GM19238 (cell line): ENCODE results near the gene PURA.

Experiments
- DNase-seq: peaks from one replicate; pipeline ENCODE4 v3.0.0; 2011; ENCODE audit warnings: low spot score; ENCODE audit not compliant: insufficient read length

Gene PURA

GRCh38 chr5:140109759-140110645, 3.9 kb upstream of the PURA start:
- DNase-seq, result no peak

DNA sequence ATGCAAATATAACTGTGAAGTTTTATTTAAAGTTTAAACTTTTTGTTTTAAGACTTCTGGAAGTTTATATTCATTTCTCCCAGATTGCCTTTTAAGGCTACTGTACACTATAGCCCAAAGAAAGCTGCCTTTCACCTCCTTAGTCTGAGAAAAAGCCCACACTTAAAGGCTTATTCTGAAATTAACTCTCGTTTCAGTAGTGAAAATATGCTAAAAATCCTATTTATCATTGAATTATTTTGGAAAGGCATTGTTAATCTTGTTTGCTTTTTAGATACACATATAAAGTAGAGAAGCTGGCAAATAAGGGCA, 3.3 kb upstream of the PURA start:
- DNase-seq, result no peak

DNA sequence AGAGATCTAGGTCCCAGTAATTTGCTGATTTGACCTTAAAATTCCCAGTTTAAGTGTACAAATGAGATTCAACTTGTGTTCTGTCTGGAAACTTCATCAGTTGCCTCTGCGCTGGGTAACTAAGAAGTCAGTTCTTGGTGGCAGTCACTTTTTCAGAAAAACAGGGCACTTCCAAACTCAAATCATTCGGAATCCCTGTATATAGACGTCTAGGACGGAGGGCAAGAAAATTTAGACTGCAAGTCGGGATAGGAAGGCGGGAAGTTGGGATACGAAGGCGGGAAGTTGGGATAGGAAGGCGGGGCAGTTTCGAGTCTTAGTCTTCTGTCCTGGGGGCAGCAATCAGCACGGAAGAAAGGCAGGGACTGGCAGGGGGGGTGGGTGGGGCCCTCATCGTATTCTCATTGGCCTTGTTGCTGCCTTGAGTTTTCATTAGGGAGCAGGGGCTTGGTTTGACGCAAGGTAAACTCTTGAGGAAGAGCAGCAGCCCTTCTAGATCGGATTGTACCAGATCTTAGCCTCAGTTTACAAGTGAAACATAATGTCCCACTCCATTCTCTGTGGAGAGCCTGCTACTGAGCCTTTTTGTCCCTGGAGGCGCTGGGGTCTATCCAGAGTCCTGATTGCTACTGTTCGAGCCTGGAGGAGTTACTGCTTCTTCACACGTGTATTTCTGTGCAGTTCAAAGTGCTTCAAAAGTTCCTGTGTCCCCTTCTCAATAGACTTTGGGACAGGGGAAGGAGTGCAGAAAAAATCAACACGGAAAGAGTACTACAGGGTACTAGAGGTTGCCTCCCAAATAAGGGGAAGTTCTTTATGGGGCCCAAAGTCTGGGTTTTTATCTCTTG, 2.7 kb upstream of the PURA start:
- DNase-seq, result no peak

DNA sequence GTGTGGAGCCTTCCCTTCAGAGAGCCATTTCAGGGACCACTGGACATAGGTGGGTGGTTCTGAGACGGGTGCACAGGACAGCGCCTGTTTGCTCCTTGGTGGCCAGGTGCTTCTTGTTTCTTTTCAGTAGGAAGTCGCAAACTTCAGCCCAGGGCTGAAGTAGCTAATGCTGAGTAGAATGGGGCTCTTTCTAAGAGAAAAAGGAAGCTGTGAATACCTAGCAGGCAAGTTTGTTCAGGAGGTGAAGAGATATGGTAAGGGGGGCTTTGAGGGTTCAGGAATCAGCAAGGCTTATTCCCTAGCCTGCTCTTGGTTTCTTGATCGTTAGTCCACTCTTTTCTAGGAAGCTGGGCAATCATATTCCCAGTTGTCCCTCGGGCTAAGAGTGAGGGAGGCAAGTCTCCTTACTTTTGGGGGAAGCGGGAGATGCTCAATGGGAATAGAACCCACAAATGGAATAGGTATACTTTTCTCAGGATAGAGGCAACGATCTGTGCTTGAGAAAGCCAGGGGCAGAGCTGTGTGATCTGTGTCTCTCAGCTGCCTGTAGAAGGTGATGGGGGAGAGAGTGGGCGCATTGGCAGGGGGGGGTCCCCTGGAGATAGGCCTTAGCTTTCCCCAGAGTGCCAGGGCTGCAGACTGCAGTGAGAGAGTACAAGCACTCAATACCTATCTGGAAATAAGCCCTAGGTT, 1.9 kb upstream of the PURA start:
- no peak for DNase-seq

DNA sequence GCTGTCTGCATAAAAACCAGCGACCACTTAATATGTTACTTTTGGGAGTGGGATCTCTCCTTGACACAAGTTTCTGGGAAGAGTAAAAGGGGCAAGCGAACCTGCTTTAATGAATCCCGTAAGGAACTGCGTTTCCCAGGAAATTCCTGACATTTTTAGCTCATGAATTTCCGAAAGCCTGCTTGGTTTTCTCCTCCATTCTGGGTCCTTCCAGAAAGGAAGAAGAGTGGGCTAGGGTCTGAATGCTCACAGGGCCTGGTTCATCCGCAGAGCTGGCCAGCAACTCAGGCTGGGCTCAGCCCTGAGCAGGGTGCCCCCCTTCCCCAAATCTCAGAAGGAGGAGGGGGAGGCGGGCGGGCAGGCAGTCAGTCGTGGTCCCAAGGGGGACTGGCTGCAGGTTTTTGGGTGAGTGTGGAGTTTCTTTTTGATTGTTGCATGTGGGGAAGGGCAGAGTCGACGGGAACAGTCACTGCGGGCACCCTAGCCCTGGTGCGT, 1.2 kb upstream of the PURA start:
- no peak for DNase-seq

- DNase-seq, result no peak
These were observed 670 bp upstream of the PURA start for GRCh38 chr5:140113180-140113698.

GRCh38 chr5:140114341-140115185, 654 bp downstream of the PURA start:
- DNase-seq, result no peak

DNA sequence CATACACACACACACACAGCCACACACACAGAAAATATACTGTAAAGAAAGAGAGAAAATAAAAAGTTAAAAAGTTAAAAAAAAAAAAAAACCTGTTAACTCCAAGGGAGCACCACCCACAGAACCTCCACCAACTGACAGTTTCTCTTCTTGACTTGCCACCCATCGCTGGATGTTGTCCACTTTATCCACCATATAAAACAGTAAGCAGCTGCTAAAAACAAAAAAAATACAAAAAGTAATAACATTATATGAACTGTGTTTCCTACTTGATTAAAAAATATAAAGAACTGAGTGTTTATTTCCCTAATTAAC, 1.2 kb downstream of the PURA start:
- no peak for DNase-seq

- no peak for DNase-seq
These were observed 2.8 kb downstream of the PURA start for GRCh38 chr5:140116716-140117115.

DNA sequence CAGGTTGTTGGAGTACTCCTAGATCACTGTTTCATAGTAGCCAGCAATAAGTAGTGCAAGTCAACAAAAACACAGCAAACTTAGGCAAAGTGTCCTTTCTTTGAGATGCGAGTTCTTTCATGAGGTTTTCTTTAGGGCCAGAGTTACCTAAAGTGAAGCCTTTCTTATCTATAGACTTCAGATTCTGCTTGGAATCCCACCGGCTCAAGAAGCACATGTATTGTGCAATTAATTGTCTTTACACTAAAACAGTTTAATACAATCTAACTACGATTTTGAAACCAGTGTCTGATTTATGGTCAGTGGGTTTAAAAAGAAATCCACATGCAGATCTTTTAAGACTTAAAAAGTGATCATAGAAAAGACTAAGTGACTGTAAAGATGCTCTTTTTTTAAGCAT, 3.6 kb downstream of the PURA start:
- DNase-seq, result no peak

DNA sequence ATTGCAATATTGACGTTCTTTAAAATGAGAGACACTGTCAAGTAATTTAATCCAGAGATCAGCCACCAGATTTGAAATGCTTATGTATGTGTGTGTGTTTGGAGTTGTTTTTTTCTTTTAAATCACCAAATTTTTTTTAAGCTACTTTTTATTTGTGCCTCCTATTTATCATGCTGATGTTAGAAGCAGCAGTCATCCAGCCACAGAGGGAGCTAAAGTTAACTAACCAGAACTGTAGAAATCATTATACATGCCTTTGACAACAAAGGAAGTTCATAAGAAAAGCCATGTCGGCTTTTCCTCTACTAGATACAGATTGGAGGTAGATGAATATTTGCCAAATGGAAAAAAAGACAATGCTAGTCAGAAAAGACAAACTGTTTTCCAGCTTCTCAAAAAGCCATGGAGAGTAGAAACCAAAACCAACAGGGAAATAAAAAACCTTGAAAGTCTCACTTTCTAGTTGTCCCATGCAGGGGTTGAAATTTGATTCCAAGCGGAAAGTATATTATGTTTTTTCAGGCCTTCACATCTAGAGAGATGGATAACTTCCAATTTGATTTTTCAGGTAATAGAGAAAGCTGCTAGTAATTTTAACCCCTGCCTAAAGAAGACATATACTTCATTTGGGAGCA, 4.5 kb downstream of the PURA start:
- DNase-seq, result no peak

DNA sequence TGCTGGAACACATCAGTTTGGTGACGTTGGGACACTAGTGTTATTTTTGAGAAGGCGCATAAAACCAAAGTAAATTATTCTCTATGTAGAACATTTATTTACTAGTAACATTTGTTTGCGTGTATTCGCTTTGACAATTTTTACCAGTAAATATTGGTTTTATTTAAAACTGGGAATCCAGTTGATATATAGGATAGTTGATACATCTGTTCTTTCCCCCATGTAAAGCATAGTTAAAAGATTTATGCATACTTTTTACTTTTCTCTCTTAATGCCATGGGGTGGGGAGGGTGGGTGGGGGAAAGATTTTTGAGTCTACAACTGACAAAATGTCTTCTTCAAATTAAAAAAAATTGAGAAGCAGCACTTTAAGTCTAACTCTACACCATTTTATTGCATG, 11.7 kb downstream of the PURA start, which contains the start of gene IGIP:
Gene IGIP, plus strand, starts transcription at position 301 of the 400 bp plus-strand sequence. CDS start 2,540 bp downstream, outside the sequence.
- DNase-seq, result no peak

DNA sequence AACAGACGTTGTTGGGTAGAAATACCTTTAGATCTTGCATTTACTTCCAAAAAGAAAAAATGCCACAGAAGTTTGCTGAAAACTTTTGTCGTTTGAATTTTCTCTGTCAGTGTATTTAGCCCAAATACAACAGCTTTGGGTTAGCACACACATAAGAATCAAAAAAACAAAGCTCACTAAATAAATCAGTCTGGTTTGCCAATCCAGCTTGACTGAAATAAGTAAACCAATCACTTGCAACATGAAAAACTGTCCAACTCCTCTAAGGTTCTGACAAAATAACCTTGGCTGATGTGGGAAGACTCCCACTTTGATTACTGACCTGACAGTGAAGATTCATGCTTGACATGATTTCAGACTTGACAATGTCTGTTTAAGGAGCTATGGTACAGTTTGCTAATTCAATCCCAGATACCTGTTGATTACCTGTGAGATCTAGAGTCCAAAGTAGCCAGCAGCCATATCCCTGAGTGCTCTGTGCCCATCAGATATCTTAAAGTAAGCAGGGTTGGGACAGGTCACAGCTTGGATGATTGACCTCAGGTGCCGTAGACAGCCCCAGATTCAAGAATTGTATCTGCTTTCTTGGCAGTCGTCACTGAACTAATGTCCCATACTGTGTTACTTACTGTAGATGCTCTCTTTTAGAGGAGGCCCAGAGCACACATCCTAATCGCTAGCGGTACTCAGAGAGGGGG, 12.6 kb downstream of the PURA start:
- no peak for DNase-seq

GRCh38 chr5:140128376-140128775, 14.5 kb downstream of the PURA start:
- DNase-seq, result no peak

DNA sequence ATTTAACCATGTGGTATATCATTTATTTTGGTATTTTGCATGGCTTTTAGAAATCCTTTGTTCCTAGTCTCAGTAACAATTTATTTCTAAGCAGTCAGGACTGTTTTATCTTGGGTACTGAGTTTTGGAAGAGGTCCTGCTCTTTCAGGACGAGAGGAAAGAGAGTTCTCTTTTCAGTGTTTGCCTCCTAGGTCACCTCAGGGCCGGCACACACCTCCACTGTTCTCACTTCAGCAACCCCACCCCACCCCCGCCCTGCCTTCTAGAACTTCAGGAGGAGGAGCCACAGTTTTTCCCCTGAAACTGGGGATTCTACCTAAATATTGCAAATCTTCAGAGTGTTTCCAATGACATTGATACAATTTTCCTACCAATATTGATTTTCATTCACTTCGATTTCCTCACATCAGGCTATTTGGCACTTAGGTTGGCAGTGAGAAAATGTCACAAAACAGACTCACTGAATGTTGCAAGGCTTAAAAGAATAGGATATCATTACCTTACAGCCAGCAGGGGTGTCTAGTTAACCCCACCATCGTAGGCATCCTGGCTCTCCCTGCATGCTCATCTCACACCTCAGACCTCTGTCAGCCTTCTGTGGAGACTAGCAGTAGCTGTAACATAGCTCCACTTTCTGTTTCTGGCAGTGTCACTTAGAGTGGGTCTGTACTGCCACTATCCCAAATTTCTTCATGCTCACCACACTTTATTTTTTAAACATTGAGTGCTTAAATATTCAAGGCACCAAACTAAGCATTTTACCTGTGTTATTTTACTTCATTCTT, 17.2 kb downstream of the PURA start:
- DNase-seq, result no peak

DNA sequence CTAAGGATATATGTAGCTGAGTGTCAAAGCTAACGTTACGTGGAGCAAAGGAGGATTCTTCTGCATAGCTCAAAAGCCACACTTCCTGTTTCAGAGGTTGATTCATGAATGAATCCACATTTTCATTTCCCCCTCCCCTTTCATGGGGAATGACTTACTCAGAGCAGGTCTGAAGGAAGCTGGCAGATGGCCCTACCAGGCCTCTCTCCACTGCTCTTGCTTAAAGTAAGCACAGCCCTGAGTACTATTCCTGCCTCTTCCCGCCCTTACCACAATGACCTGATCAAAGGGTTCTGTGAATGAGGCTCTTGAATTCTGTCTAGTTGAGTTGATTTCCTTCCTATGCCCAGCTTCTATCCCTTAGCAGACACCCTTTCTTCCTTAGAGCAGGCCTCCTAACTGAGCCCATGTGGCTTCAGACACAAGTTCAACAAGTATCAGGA, 18.1 kb downstream of the PURA start:
- no peak for DNase-seq

DNA sequence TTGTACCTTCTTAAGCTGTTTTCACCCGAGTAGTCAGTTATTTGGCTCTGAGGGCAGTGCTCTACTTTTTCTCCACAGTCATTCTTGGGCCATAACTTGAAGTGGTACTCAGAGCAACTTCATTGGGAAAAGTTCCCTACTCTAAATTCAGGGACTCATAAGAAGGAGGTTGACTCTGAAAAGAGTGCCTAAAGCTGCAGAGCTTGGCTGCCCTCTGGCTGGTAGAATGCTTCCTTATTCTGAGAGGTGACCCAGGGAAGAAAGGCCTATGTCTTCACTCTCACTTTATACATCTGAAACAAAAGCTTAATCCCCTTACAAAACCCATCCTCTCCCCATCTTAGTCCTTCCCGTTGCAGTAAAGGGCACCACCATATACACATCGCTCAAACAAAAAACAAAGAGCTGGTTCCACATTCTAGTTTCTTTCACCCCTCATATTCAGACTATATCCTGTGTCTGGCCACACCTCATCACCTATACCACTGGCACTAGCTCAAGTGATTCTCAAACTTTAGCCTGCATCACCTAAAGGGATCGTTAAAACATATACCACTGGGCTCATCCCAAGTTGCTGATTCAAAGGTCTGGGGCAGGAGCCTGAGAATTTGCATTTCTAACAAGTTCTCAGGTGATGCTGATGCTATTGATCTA, 19.7 kb downstream of the PURA start:
- no peak for DNase-seq

GRCh38 chr5:140134277-140134935, 20.5 kb downstream of the PURA start:
- no peak for DNase-seq
